Measurements from ENCODE around the gene CKM. TPM values are rescaled to one million over a fixed set of nuclear protein-coding genes. Genes with fewer than 3 reads are reported as not detected.

Gene CKM
- total RNA-seq, 1 donor from 2014 or later: 0.41 TPM

DNA sequence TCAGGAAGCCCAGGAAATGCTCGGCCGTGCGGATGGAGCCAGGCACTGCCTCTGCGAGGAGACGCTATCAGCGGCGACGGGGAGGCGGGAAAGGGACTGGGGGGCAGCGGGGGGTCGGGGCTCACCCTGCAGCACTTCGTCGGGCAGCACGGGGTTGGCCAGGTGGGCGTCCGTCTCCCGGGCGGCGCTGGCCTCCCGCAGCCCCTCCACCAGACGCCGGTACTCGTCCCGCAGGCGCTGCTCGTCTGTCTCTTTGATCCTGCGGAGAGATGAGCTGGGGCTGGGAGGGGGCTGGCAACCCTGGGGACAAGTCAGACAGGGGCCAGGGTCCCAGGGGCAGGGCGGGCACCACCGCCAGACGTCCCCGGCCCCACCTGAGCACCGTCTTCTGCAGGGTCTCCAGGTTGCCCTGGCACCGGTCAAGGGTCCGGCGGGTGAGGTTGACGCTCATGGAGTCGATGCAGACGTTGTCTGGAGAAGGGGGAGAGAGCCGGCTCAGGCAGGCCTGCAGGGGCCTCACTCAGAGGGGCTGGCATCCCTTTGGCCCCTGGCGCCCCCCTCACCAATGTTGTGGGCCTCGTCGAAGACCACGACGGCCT is 41.3 kb upstream of the CKM start:
- ATAC-seq: no peak
- no peak overlapping the region for H3K27ac ChIP-seq
- H3K4me3 ChIP-seq: no peak overlapping the region
- TF ChIP-seq CTCF (IDR thresholded peaks at IDR 0.05): no peak
- no peaks in the 10 kb centered on the region for H3K4me1 ChIP-seq
- H3K9me3 ChIP-seq: no peaks in the 10 kb centered on the region
- intact Hi-C loops (cut with DNase I): no loop called here
- H3K27me3 ChIP-seq: no peaks in the 10 kb centered on the region
- no peak for DNase-seq
- no peaks in the 10 kb centered on the region for H3K36me3 ChIP-seq

- no peak for TF ChIP-seq CTCF (IDR thresholded peaks at IDR 0.05)
- H3K27ac ChIP-seq: no peak overlapping the region
- H3K9me3 ChIP-seq: no peaks in the 10 kb centered on the region
- no peak overlapping the region for H3K4me3 ChIP-seq
- no peaks in the 10 kb centered on the region for H3K4me1 ChIP-seq
- DNase-seq (no peak), ATAC-seq (no peak)
- no peaks in the 10 kb centered on the region for H3K36me3 ChIP-seq
- H3K27me3 ChIP-seq: no peaks in the 10 kb centered on the region
- intact Hi-C loops (cut with DNase I): no loop called here
Measured at GRCh38 chr19:45362291-45362690, 39.6 kb upstream of the CKM start.

DNA sequence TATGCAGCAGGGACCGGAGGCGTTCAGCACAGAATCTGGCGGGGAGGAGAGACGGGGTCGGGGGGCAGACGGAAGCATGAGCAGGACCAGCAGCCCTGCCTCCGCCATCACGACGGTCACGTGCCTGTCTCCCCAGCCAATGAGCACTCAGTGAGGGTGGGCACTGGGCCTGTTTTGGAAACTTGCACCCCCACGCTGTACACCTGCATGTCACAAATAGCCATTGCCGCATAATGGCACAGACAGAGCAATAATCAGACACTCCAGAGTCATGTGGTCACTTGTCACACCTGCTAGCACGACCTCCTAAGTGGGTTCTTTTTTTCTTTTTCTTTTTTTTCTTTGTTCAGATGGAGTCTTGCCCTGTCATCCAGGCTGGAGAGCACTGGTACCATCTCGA is 38.9 kb upstream of the CKM start:
- H3K27ac ChIP-seq: no peak overlapping the region
- H3K27me3 ChIP-seq: no peaks in the 10 kb centered on the region
- H3K36me3 ChIP-seq: no peaks in the 10 kb centered on the region
- ATAC-seq: no peak
- no peak for TF ChIP-seq CTCF (IDR thresholded peaks at IDR 0.05)
- no peak overlapping the region for H3K4me3 ChIP-seq
- H3K4me1 ChIP-seq: no peaks in the 10 kb centered on the region
- H3K9me3 ChIP-seq: no peaks in the 10 kb centered on the region
- intact Hi-C loops (cut with DNase I): no loop called here
- DNase-seq: no peak

- intact Hi-C loops (cut with DNase I): no loop called here
- TF ChIP-seq CTCF (IDR thresholded peaks at IDR 0.05): no peak
Measured at GRCh38 chr19:45358213-45358792, 35.6 kb upstream of the CKM start.

GRCh38 chr19:45357445-45357783 is 34.7 kb upstream of the CKM start:
- H3K36me3 ChIP-seq: no peaks in the 10 kb centered on the region

More at GRCh38 chr19:45358213-45358792, 35.6 kb upstream of the CKM start:
- Histone ChIP-seq H3K9me3 (no peaks in the 10 kb centered on the region), H3K27ac (no peak overlapping the region), H3K27me3 (no peaks in the 10 kb centered on the region), H3K4me3 (no peak overlapping the region), H3K36me3 (no peaks in the 10 kb centered on the region), H3K4me1 (no peaks in the 10 kb centered on the region)
- DNase-seq (no peak), ATAC-seq (no peak)

More at GRCh38 chr19:45357445-45357783, 34.7 kb upstream of the CKM start:
- no peak for TF ChIP-seq CTCF (IDR thresholded peaks at IDR 0.05)
- Histone ChIP-seq H3K4me3 (no peak overlapping the region), H3K27me3 (no peaks in the 10 kb centered on the region), H3K4me1 (no peaks in the 10 kb centered on the region), H3K27ac (no peak overlapping the region), H3K9me3 (no peaks in the 10 kb centered on the region)
- intact Hi-C loops (cut with DNase I): no loop called here
- no peak for DNase-seq
- ATAC-seq: no peak

Data from upper lobe of right lung (tissue), 1 donor.